ENCODE results near the gene FMN2. TPM values are rescaled to one million over a fixed set of nuclear protein-coding genes. Genes with fewer than 3 reads are reported as not detected.

Gene FMN2
- total RNA-seq, 4 donors from 2014 or later, result 0.75 to 1.8 (median 1.2) TPM

- no peak for TF ChIP-seq CTCF (IDR thresholded peaks at IDR 0.05; ENCODE audit: low read depth)
Observed at GRCh38 chr1:240136402-240136801, 44.7 kb downstream of the FMN2 start.

GRCh38 chr1:240138867-240139266 is 47.2 kb downstream of the FMN2 start:
- no peak for TF ChIP-seq CTCF (IDR thresholded peaks at IDR 0.05; ENCODE audit: low read depth)

GRCh38 chr1:240139511-240139910 is 47.8 kb downstream of the FMN2 start:
- TF ChIP-seq CTCF (IDR thresholded peaks at IDR 0.05; ENCODE audit: low read depth), result no peak

- no peak for TF ChIP-seq CTCF (IDR thresholded peaks at IDR 0.05; ENCODE audit: low read depth)
Observed at GRCh38 chr1:240145120-240145519, 53.4 kb downstream of the FMN2 start.

GRCh38 chr1:240148333-240148732 is 56.6 kb downstream of the FMN2 start:
- no peak for TF ChIP-seq CTCF (IDR thresholded peaks at IDR 0.05; ENCODE audit: low read depth)

- TF ChIP-seq CTCF (IDR thresholded peaks at IDR 0.05; ENCODE audit: low read depth), result no peak
Observed at GRCh38 chr1:240149484-240150094, 57.9 kb downstream of the FMN2 start.

GRCh38 chr1:240151136-240151735 is 59.6 kb downstream of the FMN2 start:
- TF ChIP-seq CTCF (IDR thresholded peaks at IDR 0.05; ENCODE audit: low read depth), result no peak

Measured in subcutaneous adipose tissue (tissue), 4 donors.